ENCODE results near the gene ST7. TPM values are rescaled to one million over a fixed set of nuclear protein-coding genes. Genes with fewer than 3 reads are reported as not detected.

ST7 gene
- total RNA-seq, 1 donor from 2014 or later, result 8.3 TPM

DNA sequence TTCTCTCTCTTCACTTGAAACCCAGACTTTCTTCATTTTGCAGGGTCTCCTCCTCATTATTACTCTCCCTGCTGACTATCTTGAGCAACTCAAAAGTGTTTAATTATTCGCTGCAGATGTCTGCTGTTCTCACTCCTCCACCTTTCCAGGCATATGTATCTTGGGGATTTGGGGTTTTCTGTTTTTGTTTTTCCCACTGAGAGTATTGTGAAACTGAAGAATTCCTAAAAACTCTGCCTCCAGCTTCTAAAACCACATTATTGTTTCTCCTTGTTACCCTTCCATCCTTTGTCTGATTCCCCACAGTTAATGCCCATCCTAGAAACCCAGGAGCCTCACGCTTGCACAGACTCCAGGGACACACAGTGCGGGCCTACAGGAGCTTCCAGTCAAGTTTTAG is 318.3 kb downstream of the ST7 start:
- ChIA-PET CTCF (no interaction called here), POLR2A (no interaction called here)
- H3K27me3 Mint-ChIP-seq, result peaks cover 14% of the 10 kb centered on the region
- ATAC-seq (ENCODE audit: low read depth) (no peak), DNase-seq (no peak)
- TF ChIP-seq, protein P1, sequence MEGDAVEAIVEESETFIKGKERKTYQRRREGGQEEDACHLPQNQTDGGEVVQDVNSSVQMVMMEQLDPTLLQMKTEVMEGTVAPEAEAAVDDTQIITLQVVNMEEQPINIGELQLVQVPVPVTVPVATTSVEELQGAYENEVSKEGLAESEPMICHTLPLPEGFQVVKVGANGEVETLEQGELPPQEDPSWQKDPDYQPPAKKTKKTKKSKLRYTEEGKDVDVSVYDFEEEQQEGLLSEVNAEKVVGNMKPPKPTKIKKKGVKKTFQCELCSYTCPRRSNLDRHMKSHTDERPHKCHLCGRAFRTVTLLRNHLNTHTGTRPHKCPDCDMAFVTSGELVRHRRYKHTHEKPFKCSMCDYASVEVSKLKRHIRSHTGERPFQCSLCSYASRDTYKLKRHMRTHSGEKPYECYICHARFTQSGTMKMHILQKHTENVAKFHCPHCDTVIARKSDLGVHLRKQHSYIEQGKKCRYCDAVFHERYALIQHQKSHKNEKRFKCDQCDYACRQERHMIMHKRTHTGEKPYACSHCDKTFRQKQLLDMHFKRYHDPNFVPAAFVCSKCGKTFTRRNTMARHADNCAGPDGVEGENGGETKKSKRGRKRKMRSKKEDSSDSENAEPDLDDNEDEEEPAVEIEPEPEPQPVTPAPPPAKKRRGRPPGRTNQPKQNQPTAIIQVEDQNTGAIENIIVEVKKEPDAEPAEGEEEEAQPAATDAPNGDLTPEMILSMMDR (IDR thresholded peaks at IDR 0.05), result no peak
- no peaks in the 10 kb centered on the region for H3K4me1 Mint-ChIP-seq
- H3K9me3 Mint-ChIP-seq, result no peaks in the 10 kb centered on the region
- H3K4me3 Mint-ChIP-seq, result no peak overlapping the region
- no peak overlapping the region for H3K27ac Mint-ChIP-seq
- intact Hi-C loops (cut with micrococcal nuclease), result no loop called here
- H3K36me3 Mint-ChIP-seq (ENCODE audit: low read depth), result no peaks in the 10 kb centered on the region

DNA sequence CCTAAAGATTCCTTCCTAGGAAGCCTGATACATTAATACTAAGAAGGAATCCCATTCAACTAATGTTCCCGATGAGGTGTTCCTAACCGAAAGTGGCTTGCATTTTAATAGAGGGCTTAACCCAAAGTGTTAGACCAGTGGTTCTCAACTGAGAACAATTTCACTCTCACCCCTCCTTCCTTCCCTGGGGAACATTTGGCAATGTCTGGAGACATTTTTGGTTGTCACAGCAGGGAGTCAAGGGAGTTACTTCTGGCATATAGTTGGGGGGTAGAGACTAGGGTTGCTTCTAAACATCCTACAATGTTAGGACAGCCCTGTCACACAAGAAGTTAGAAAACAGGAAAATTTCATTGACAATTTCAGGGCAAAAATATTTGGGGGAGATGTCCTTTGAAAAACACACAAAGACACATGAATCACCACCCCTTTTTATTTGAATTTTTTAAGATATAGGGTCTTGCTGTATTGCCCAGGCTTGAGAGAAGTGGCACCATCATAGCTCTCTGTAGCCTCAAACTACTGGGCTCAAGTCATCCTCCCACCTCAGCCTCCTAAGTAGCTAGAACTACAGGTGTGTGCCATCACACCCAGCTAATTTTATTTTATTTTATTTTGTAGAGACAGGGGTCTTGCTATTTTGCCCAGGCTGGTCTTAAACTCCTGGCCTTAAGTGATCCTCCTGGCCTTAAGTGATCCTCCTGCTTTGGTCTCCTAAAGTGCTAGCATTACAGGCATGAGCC is 318.9 kb downstream of the ST7 start:
- ATAC-seq (ENCODE audit: low read depth), result no peak
- no peak for DNase-seq
- TF ChIP-seq, protein P1 (IDR thresholded peaks at IDR 0.05), result no peak
- intact Hi-C loops (cut with micrococcal nuclease), result no loop called here
- Mint-ChIP-seq H3K4me3 (no peak overlapping the region), H3K36me3 (ENCODE audit: low read depth) (no peaks in the 10 kb centered on the region), H3K4me1 (no peaks in the 10 kb centered on the region), H3K9me3 (no peaks in the 10 kb centered on the region), H3K27ac (no peak overlapping the region), H3K27me3 (peaks cover 14% of the 10 kb centered on the region)
- POLR2A ChIA-PET, result no interaction called here
- CTCF ChIA-PET, result no interaction called here

DNA sequence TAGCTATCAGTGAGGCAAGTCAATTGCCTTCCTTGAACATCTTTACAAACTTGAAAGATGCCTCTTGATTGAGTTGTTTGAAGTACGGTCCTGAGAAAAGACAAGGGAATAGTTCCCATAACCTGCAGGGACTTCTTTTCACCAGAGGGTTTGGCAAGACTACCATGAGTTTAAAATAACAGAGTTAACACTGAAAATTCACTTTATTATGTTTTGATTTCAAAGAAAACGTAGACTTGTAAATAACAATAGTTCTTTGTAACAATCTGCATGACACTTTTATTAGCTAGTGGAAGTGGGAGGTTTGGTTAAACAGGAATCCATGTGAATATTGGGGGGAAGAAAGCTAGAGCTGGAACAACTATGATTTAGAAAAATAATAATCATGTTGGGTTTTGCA is 320.0 kb downstream of the ST7 start:
- Mint-ChIP-seq H3K27ac (no peak overlapping the region), H3K9me3 (no peaks in the 10 kb centered on the region), H3K4me1 (no peaks in the 10 kb centered on the region), H3K27me3 (peaks cover 14% of the 10 kb centered on the region), H3K4me3 (no peak overlapping the region), H3K36me3 (ENCODE audit: low read depth) (no peaks in the 10 kb centered on the region)
- ChIA-PET CTCF (no interaction called here), POLR2A (no interaction called here)
- intact Hi-C loops (cut with micrococcal nuclease), result no loop called here
- DNase-seq (no peak), ATAC-seq (ENCODE audit: low read depth) (no peak)
- TF ChIP-seq, protein P1 (IDR thresholded peaks at IDR 0.05), result no peak

DNA sequence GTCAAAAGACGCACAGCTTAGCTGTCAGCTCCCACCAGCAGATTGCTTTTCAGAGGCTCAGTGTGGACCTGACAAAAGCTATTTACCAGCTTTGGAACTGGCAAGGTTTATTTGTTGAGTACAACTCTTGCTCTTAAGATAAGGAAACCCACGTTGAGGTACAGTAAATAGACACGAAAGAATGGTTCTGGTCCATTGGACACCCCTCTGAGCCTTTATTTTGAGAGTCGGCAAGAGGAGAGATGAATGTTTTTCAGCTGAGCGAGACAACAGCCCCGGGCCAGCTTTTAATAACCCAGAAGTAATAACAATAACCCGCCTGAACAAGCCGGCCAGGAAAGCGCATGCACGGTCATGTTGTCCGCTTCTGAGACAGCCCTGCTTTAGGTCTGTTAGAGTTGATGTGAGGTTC is 320.5 kb downstream of the ST7 start:
- no peaks in the 10 kb centered on the region for H3K9me3 Mint-ChIP-seq
- ChIA-PET CTCF (no interaction called here), POLR2A (no interaction called here)
- DNase-seq, result no peak
- intact Hi-C loops (cut with micrococcal nuclease), result no loop called here
- no peaks in the 10 kb centered on the region for H3K36me3 Mint-ChIP-seq (ENCODE audit: low read depth)
- no peak overlapping the region for H3K27ac Mint-ChIP-seq
- ATAC-seq (ENCODE audit: low read depth), result no peak
- H3K4me1 Mint-ChIP-seq, result no peaks in the 10 kb centered on the region
- peaks cover 14% of the 10 kb centered on the region for H3K27me3 Mint-ChIP-seq
- TF ChIP-seq, protein P1 (IDR thresholded peaks at IDR 0.05), result no peak
- no peak overlapping the region for H3K4me3 Mint-ChIP-seq

DNA sequence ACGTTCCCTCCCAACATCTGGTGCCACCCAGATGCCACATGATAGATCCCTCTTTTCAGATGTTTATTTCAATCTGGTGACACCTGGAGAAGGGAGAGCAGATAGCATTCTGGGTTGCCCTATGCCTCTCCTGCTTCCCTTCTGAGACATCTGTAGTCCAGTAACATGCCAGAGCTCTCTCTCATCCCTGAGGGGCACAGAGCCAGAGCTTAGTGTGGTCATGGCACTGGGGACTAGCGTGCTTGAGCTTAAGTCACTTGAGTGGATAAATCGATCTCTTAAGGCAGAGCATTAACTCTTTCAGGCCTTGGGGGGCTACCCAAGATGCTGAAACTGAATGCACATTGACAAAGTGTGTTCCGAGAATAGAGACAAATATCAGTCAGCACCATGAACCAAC is 321.6 kb downstream of the ST7 start:
- Mint-ChIP-seq H3K4me1 (no peaks in the 10 kb centered on the region), H3K27me3 (peaks cover 16% of the 10 kb centered on the region), H3K9me3 (no peaks in the 10 kb centered on the region), H3K36me3 (ENCODE audit: low read depth) (no peaks in the 10 kb centered on the region), H3K27ac (no peak overlapping the region), H3K4me3 (no peak overlapping the region)
- ATAC-seq (ENCODE audit: low read depth) (no peak), DNase-seq (no peak)
- intact Hi-C loops (cut with micrococcal nuclease), result no loop called here
- ChIA-PET POLR2A (no interaction called here), CTCF (no interaction called here)
- TF ChIP-seq, protein P1 (IDR thresholded peaks at IDR 0.05), result no peak
